Stimulated activated effector memory CD8-positive, alpha-beta T cell treated with anti-CD3 and anti-CD28 coated beads, Interleukin-12 subunit alpha, Interleukin-12 subunit beta, amount 100 ng/mL, for 72 hours (primary cell): ENCODE data around the gene FOXO3.

Source experiments
- ATAC-seq: fragments of 150-1000 bp; cut with Tn5 transposase; 2 replicates; pipeline ENCODE4 v1.10.0; 2021
- DNase-seq, 2 donors: peaks; one replicate each; pipeline ENCODE4 v3.0.0; 2021 to 2022; ENCODE audit warnings: low spot score in 2 of 2
- H3K27ac Mint-ChIP-seq: one replicate; pipeline ENCODE4 v1.8.0; 2022; ENCODE audit warnings: mild to moderate bottlenecking, mixed read lengths
- H3K36me3 Mint-ChIP-seq: one replicate; pipeline ENCODE4 v1.8.0; 2022; ENCODE audit warnings: mild to moderate bottlenecking, mixed read lengths
- H3K4me1 Mint-ChIP-seq: one replicate; pipeline ENCODE4 v1.8.0; 2022; ENCODE audit warnings: mixed read lengths
- H3K4me3 Mint-ChIP-seq: one replicate; pipeline ENCODE4 v1.8.0; 2022; ENCODE audit warnings: mild to moderate bottlenecking, mixed read lengths
- H3K9me3 Mint-ChIP-seq: one replicate; pipeline ENCODE4 v1.8.0; 2022; ENCODE audit warnings: mixed read lengths

Gene FOXO3

GRCh38 chr6:108562503-108562993 lies 1.8 kb downstream of the FOXO3 start:
- peak overlapping the region; percentile 37 for H3K27ac Mint-ChIP-seq
- H3K36me3 Mint-ChIP-seq: peaks cover 62% of the 10 kb centered on the region
- H3K4me1 Mint-ChIP-seq: peaks cover 58% of the 10 kb centered on the region
- H3K4me3 Mint-ChIP-seq: peak overlapping the region; percentile 79
- ATAC-seq: no peak
- no peaks in the 10 kb centered on the region for H3K9me3 Mint-ChIP-seq
- DNase-seq: peak in 1 of 2 donors; percentile 60

GRCh38 chr6:108563292-108563691 lies 2.6 kb downstream of the FOXO3 start:
- no peaks in the 10 kb centered on the region for H3K9me3 Mint-ChIP-seq
- peaks cover 63% of the 10 kb centered on the region for H3K4me1 Mint-ChIP-seq
- ATAC-seq (no peak), DNase-seq (no peak)
- peak overlapping the region; percentile 2 for H3K27ac Mint-ChIP-seq
- peaks cover 67% of the 10 kb centered on the region for H3K36me3 Mint-ChIP-seq
- peak overlapping the region; percentile 79 for H3K4me3 Mint-ChIP-seq

- peak overlapping the region; percentile 41 for H3K4me3 Mint-ChIP-seq
- no peaks in the 10 kb centered on the region for H3K9me3 Mint-ChIP-seq
- H3K36me3 Mint-ChIP-seq: peaks cover 67% of the 10 kb centered on the region
- H3K27ac Mint-ChIP-seq: peak overlapping the region; percentile 77
- H3K4me1 Mint-ChIP-seq: peaks cover 71% of the 10 kb centered on the region
- DNase-seq: no peak
- ATAC-seq: no peak
These were observed 3.5 kb downstream of the FOXO3 start for GRCh38 chr6:108564178-108564577.

- Mint-ChIP-seq H3K4me3 (peak overlapping the region; percentile 41), H3K4me1 (peaks cover 71% of the 10 kb centered on the region), H3K9me3 (no peaks in the 10 kb centered on the region), H3K27ac (peak overlapping the region; percentile 77), H3K36me3 (peaks cover 72% of the 10 kb centered on the region)
- no peak for DNase-seq
- peak; percentile 78 for ATAC-seq
These were observed 4.5 kb downstream of the FOXO3 start for GRCh38 chr6:108565091-108565766.

GRCh38 chr6:108565893-108566292 lies 5.2 kb downstream of the FOXO3 start:
- H3K9me3 Mint-ChIP-seq: no peaks in the 10 kb centered on the region
- peaks cover 71% of the 10 kb centered on the region for H3K4me1 Mint-ChIP-seq

GRCh38 chr6:108566406-108566805 lies 5.7 kb downstream of the FOXO3 start:
- Mint-ChIP-seq H3K9me3 (no peaks in the 10 kb centered on the region), H3K27ac (peak overlapping the region; percentile 77), H3K4me3 (peak overlapping the region; percentile 41), H3K36me3 (peaks cover 84% of the 10 kb centered on the region), H3K4me1 (peaks cover 72% of the 10 kb centered on the region)
- no peak for ATAC-seq
- no peak for DNase-seq

More at GRCh38 chr6:108565893-108566292, 5.2 kb downstream of the FOXO3 start:
- Mint-ChIP-seq H3K4me3 (peak overlapping the region; percentile 41), H3K36me3 (peaks cover 79% of the 10 kb centered on the region), H3K27ac (peak overlapping the region; percentile 77)
- no peak for DNase-seq
- no peak for ATAC-seq

GRCh38 chr6:108568101-108568500 lies 7.4 kb downstream of the FOXO3 start:
- H3K4me1 Mint-ChIP-seq: peaks cover 66% of the 10 kb centered on the region
- ATAC-seq (no peak), DNase-seq (no peak)
- no peaks in the 10 kb centered on the region for H3K9me3 Mint-ChIP-seq
- H3K27ac Mint-ChIP-seq: no peak overlapping the region
- peaks cover 79% of the 10 kb centered on the region for H3K36me3 Mint-ChIP-seq
- peak overlapping the region; percentile 22 for H3K4me3 Mint-ChIP-seq

GRCh38 chr6:108568551-108569305 lies 8.0 kb downstream of the FOXO3 start:
- Mint-ChIP-seq H3K9me3 (no peaks in the 10 kb centered on the region), H3K36me3 (peaks cover 83% of the 10 kb centered on the region), H3K4me3 (peak overlapping the region; percentile 22), H3K27ac (no peak overlapping the region), H3K4me1 (peaks cover 61% of the 10 kb centered on the region)
- ATAC-seq: peak; percentile 29
- no peak for DNase-seq

- Mint-ChIP-seq H3K4me1 (peaks cover 61% of the 10 kb centered on the region), H3K4me3 (no peak overlapping the region), H3K27ac (no peak overlapping the region), H3K9me3 (no peaks in the 10 kb centered on the region), H3K36me3 (peaks cover 81% of the 10 kb centered on the region)
- no peak for ATAC-seq
- DNase-seq: no peak
These were observed 9.8 kb downstream of the FOXO3 start for GRCh38 chr6:108570517-108570916.

- Mint-ChIP-seq H3K9me3 (no peaks in the 10 kb centered on the region), H3K36me3 (peaks cover 57% of the 10 kb centered on the region), H3K4me3 (no peak overlapping the region), H3K4me1 (peaks cover 64% of the 10 kb centered on the region), H3K27ac (no peak overlapping the region)
- DNase-seq: no peak
- no peak for ATAC-seq
These were observed 13.9 kb downstream of the FOXO3 start for GRCh38 chr6:108574457-108575141.

GRCh38 chr6:108575905-108576494 lies 15.3 kb downstream of the FOXO3 start:
- no peaks in the 10 kb centered on the region for H3K9me3 Mint-ChIP-seq
- DNase-seq: no peak
- no peak for ATAC-seq
- H3K4me3 Mint-ChIP-seq: no peak overlapping the region
- H3K27ac Mint-ChIP-seq: no peak overlapping the region
- peaks cover 78% of the 10 kb centered on the region for H3K4me1 Mint-ChIP-seq
- peaks cover 43% of the 10 kb centered on the region for H3K36me3 Mint-ChIP-seq

GRCh38 chr6:108576709-108577108 lies 16.0 kb downstream of the FOXO3 start:
- H3K27ac Mint-ChIP-seq: peak overlapping the region; percentile 33
- H3K9me3 Mint-ChIP-seq: no peaks in the 10 kb centered on the region
- DNase-seq: no peak
- H3K4me1 Mint-ChIP-seq: peaks cover 80% of the 10 kb centered on the region
- peaks cover 36% of the 10 kb centered on the region for H3K36me3 Mint-ChIP-seq
- no peak for ATAC-seq
- no peak overlapping the region for H3K4me3 Mint-ChIP-seq

- Mint-ChIP-seq H3K4me1 (peaks cover 84% of the 10 kb centered on the region), H3K27ac (peak overlapping the region; percentile 35), H3K9me3 (no peaks in the 10 kb centered on the region), H3K4me3 (no peak overlapping the region), H3K36me3 (peaks cover 27% of the 10 kb centered on the region)
- DNase-seq (no peak), ATAC-seq (no peak)
These were observed 17.4 kb downstream of the FOXO3 start for GRCh38 chr6:108578166-108578565.

- Mint-ChIP-seq H3K4me3 (no peak overlapping the region), H3K9me3 (no peaks in the 10 kb centered on the region), H3K4me1 (peaks cover 86% of the 10 kb centered on the region), H3K27ac (peak overlapping the region; percentile 35), H3K36me3 (peaks cover 21% of the 10 kb centered on the region)
- no peak for DNase-seq
- no peak for ATAC-seq
These were observed 18.0 kb downstream of the FOXO3 start for GRCh38 chr6:108578595-108579327.
